Cerebellar cortex (tissue), 1 donor: Measurements from ENCODE around the gene UBE2J2.
"Not testable (repeated sequence)": the region's sequence is repeated elsewhere in the genome, so short reads cannot be mapped to it uniquely, and the experiment has no call there.

Source experiments
- DNase-seq: peaks from one replicate; pipeline ENCODE4 v3.0.0-alpha.2; 2015; ENCODE audit warnings: low spot score

UBE2J2 gene

GRCh38 chr1:1255611-1256010 is 18.0 kb downstream of the UBE2J2 start:
- no peak for DNase-seq

GRCh38 chr1:1255078-1255477 is 18.6 kb downstream of the UBE2J2 start:
- no peak for DNase-seq

- no peak for DNase-seq
Observed at GRCh38 chr1:1254667-1254998, 19.0 kb downstream of the UBE2J2 start.

- no peak for DNase-seq
Observed at GRCh38 chr1:1253972-1254666, 19.5 kb downstream of the UBE2J2 start.

- no peak for DNase-seq
Observed at GRCh38 chr1:1253314-1253713, 20.3 kb downstream of the UBE2J2 start.

GRCh38 chr1:1250786-1251284 is 22.8 kb downstream of the UBE2J2 start:
- DNase-seq = no peak

GRCh38 chr1:1248009-1248913 is 25.4 kb downstream of the UBE2J2 start:
- DNase-seq = not testable (repeated sequence)

GRCh38 chr1:1247341-1247913 is 26.2 kb downstream of the UBE2J2 start:
- no peak for DNase-seq

- DNase-seq = no peak
Observed at GRCh38 chr1:1246577-1247340, 26.9 kb downstream of the UBE2J2 start, which contains the start of gene C1QTNF12. C1QTNF12 (minus strand) TSS chr1:1246722; CDS start chr1:1246690, 32 bp downstream.

GRCh38 chr1:1245817-1246576 is 27.7 kb downstream of the UBE2J2 start:
- DNase-seq = no peak

GRCh38 chr1:1245178-1245816 is 28.4 kb downstream of the UBE2J2 start:
- no peak for DNase-seq

GRCh38 chr1:1244192-1244811 is 29.4 kb downstream of the UBE2J2 start:
- DNase-seq = peak; percentile 43

- no peak for DNase-seq
Observed at GRCh38 chr1:1243807-1244191, 29.9 kb downstream of the UBE2J2 start.

- DNase-seq = no peak
Observed at GRCh38 chr1:1243266-1243660, 30.4 kb downstream of the UBE2J2 start.

- DNase-seq = no peak
Observed at GRCh38 chr1:1242461-1243265, 31.0 kb downstream of the UBE2J2 start.

GRCh38 chr1:1241588-1242219 is 31.9 kb downstream of the UBE2J2 start:
- DNase-seq = no peak

GRCh38 chr1:1240822-1241587 is 32.6 kb downstream of the UBE2J2 start:
- DNase-seq = no peak

GRCh38 chr1:1240348-1240732 is 33.3 kb downstream of the UBE2J2 start:
- DNase-seq = no peak
